GM18870 (cell line): ENCODE data around the gene ZBTB24.

ENCODE experiments used
- ATAC-seq: cut with Tn5 transposase; IDR thresholded peaks from one replicate; pipeline ENCODE4 v1.9.1; 2021; ENCODE audit warnings: moderate library complexity; ENCODE audit not compliant: unreplicated experiment

ZBTB24 gene

GRCh38 chr6:109503327-109504224 is 20.6 kb upstream of the ZBTB24 start:
- no peak for ATAC-seq

DNA sequence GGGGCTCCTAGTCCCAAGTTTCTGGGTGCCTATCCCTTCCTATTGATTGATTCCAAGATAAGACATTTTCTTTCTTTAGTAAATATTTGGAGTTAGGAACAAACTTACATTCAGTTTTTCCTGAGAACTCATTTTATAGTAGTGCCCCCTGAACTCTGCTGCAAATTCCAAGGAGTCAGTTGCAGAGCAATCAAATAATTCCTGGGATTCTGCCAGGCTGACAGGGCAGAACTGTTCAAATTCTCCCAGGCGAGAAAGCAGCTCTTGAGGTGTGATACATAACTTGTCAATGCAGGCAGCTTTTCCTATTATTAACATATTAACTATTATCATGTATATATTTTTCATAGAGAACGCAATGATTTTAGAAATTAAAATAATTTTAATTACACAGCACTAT is 15.9 kb upstream of the ZBTB24 start:
- ATAC-seq = no peak

DNA sequence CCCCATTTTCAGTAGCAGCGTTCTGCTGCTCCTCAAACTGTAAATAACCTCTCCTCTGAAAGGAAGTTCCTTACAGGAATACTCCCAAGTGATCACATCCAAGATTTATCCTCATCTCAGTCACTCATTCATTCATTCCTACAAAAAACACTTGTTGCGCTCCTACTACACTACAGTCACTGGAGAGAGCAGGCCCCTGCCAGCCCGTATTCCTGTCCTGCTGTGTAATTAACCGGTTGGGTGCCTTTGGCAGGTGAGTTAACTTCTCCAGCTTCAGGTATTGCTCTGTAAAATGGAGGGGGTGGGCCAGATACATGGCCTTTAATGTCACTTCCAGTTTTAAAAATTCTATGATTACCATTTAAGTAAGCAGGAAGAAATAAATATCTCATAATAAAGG is 15.0 kb upstream of the ZBTB24 start:
- no peak for ATAC-seq

DNA sequence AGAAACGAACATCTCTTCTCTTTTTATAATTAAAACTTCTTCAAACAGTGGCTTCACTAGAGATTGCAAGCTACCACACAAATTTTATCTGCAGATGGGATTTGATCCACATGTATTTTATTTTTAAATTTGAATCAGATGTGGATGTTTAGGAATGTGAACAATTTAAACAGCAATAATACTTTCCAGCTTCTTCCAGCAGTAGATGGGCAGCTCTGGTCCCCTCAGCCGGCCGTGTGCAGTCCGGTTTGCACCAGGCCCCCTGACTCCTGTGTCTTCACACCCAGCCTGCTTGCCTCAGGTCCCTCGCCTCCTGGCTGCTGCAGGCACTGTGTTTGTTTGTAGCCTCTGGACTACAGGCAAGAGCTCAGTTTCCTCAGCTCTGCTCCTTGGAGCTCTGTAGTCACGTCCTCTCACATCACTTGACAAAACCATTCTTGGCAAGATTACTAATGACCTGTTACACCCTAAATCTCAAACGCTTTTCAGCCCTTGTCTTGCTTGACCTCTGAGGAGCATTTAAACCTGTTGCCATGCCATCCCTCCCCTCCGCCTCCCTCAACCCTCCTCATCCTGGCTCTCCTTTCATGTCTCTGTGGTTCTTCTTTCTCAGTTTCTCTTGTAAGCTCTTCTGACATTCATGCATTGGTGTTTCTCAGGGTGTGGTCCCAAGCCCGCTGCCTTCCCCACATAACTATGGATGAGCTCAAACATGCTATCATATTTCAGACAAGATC is 13.2 kb upstream of the ZBTB24 start:
- no peak for ATAC-seq

DNA sequence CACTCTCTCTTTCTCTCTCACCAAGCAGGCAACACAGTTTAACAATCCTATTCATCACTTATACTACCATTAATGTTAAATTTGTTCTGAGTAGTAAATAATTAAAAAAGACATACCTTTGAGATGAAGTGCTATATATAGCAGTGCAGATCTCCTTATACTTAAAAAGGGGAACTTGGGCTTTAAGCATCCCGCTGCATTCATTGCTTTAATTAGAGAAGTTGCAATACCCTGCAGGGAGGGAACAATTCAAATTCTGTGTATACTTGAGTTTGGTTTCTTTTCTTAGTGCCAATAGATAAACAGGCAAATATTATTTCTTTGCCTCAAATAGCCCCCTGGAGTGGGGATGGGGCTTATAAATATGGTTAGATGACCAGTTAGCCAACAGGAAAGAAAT is 10.8 kb upstream of the ZBTB24 start:
- ATAC-seq = no peak

- no peak for ATAC-seq
Observed at GRCh38 chr6:109491207-109491938, 8.4 kb upstream of the ZBTB24 start.

DNA sequence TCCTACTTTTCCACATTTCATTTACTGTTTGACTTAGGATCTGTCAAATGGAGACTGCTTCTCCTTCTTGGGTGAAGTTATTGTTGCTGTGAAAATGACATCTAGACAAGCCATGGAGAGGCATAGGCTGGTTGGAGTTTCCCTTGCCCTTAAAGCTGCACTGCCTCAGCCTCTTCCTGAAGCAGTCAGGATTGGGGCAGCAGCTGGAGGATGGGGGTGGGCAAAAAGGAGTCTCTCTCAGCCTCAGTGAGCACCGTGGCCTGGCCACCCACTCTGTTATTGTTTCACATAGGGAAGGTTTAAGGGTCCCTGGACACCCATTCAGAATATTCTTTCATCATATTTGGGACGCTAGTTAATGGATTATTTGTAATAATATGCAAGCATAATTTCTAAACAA is 7.7 kb upstream of the ZBTB24 start:
- ATAC-seq = no peak

DNA sequence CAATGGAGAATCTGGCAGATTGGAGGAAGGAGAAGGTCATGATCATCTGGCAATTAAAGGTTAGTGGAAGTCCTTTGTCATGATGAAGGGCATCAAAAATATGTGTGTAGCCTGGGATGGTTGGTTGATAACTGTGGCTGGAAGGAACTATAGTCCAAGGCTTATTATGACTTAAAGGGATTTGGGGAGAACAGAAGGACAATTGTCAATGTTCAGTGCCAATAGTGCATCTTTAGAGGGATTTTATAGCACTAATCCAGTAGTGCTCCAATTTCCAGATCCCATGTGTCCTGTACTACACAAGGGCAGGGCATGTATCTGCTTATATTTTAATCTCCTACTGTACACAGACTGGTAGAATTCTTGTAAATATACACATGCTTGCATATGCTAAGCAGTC is 5.0 kb upstream of the ZBTB24 start:
- ATAC-seq = no peak

- ATAC-seq = no peak
Observed at GRCh38 chr6:109486068-109486467, 3.0 kb upstream of the ZBTB24 start.

DNA sequence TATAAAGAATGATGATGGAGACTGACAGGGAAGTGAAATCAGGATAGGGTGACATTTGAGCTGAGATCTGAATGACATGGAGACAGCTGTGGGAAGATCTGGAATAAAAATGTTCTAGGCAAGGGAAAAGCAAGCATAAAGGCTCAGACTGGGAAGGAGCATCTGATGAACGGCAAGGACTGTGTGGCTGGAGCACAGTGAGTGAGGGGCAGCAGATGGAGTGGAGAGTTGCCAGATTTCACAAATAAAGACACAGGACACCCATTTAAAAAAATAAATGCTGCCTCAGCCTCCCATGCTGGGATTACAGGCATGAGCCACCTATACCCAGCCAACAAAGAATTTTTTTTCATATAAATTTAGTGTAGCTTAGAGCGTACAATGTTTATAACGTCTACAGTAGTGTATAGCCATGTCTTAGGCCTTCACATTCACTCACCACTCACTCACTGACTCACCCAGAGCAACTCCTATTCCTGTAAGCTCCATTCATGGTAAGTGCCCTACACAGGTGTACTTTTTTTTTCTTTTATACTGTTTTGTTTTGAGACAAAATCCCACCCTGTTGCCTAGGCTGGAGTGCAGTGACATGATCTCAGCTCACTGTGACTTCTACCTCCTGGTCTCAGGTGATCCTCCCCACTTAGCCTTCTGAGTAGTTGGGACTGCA is 2.4 kb upstream of the ZBTB24 start:
- no peak for ATAC-seq

DNA sequence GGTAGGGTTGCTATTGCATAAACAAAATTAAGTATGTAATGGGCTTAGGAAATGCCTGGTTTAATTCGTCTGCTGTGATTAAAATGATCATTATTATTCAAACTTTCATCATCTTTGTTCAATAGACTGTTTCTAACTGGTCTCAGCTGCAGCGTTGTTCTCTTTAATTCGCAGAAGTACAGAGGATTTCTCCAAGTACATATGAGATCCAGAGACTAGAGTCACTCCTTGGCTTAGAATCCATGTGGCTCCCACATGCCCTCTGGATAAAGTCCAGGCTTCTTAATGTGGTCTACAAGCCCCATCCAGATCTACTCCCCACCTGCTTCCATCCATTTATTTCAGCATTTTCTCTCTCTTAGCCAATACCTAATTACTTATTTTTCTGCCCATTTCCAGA is 1.1 kb upstream of the ZBTB24 start:
- ATAC-seq = no peak

DNA sequence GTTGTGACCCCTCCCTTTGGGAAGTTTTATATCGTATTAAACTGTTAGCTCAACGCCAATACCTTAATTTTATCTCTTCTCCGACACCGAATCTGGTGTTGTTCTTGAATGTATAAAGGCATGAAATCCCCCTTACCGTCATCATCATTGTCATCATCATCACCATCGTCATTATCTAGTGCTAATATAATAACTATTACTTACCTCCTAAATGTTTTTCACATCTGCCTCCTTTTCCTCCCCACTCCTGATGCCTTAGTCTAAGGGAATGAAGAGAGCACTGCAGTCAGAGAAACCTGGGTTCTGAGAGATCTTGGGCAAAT is 677 bp upstream of the ZBTB24 start:
- no peak for ATAC-seq

- ATAC-seq = no peak
Observed at GRCh38 chr6:109480993-109481480, 2.0 kb downstream of the ZBTB24 start.

DNA sequence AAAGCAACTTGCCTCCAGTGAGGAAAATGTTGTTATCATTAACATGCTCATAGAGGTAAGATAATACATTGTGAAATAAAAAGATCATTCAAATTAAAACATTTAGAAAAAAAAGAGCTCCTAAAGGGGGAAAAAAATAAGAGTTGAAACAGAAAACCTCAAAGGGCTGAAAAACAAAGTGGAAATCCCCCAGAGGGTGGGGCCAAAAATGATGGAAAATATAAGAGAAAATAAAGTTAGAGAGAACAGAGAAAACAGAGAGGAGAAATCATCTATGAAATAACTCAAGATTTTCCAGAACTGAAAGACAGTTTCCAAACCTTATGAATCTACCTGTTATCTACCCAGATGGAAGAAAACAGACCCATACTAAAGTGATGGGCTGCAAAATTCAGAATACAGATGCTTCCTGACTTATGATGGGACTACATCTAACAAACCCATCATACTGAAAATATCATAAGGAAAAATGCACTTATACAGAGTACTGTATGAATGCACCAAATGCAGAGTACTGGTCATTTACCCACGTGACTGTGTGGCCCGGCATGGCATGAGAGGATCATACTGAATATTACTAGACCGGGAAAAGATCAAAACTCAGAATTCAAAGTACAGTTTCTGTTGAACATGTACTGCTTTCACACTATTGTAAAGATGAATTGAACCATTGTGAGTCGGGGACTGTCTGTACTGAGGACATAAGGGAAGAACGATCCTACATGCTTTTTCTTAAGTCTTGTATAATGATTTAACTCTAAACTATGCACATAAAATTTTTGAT is 4.0 kb downstream of the ZBTB24 start:
- no peak for ATAC-seq

DNA sequence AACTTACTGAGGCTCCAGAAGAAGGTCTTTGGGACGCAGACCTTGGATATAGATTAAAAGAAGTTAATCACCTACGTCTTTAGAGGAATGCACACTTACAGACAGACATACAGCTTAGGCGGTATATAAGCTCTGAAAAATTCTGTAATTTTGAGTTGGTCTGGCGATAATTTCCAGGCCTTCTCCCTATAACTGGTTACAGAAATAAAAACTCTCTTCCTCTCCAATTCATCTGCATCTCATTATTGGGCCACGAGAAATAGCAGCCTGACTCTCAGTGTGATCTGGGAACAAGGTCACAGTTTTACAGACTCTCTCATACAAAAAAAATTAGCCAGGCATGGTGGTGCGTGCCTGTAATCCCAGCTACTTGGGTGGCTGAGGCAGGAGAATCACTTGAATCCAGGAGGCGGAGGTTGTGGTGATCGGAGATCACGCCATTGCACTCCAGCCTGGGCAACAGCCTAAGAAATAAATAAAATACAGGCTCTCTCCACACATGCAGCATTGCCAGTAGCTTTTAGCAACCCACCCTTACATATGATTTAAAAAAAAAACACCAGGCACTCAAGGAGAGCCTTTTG is 4.7 kb downstream of the ZBTB24 start:
- no peak for ATAC-seq

GRCh38 chr6:109477725-109478124 is 5.3 kb downstream of the ZBTB24 start:
- peak; percentile 62 for ATAC-seq

DNA sequence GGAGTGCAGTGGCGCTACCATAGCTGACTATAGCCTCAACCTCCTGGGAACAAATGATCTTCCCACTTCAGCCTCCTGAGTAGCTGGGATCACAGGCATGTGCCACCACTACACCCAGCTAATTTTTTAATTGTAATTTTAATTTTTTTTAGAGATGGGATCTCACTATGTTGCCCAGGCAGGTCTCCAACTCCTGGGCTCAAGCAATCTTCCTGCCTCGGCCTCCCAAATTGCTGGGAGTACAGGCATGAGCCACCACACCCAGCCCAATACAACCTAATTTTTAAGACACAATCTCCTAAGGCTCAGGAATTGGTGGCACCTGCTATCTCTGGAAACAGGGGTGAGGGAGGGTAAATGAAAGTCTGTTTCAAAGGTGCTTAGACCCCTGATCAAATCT is 5.8 kb downstream of the ZBTB24 start:
- ATAC-seq = no peak

DNA sequence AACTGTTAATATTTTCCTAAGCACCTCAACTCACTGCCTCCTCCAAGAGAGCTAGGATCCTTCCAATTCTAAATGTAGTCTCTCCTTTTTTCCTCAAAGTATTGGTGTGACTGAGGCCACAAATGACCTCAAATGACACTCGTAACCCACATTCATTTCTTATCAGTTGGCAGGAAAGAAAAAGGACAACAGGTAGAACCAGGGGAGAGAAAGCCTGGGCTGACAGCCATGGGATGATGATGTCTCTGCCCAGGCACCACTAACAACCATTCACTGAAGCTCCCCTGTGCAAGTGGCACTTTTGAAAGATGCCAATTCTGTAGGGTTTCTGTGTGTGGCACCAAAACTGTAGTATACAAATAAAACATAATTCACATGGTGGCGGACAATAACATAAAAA is 7.4 kb downstream of the ZBTB24 start:
- no peak for ATAC-seq

DNA sequence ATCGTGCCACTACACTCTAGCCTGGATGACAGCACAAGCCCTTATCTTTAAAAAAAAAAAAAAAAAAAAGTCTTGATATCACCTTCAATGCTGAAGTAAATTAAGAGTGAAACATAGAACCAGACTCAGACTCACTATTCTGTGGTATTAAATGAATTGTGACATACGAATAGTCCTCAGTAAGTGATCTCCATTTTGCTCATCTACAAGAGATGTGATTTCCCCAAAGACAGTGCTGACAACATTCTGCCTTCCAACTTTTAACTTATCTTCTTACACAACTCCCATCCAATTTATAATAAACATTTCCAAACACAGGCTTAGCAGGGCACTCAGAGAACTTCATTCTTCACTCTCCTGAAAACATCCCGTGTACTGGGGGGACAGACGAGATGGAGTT is 8.0 kb downstream of the ZBTB24 start:
- no peak for ATAC-seq

- ATAC-seq = no peak
Observed at GRCh38 chr6:109473120-109473519, 9.9 kb downstream of the ZBTB24 start.
